ES-I3 (cell line): ENCODE measurements around the gene TXNL4A.
"Not testable (repeated sequence)": the region's sequence is repeated elsewhere in the genome, so short reads cannot be mapped to it uniquely, and the experiment has no call there.

Experiments used
- H3K36me3 ChIP-seq: 2 replicates; pipeline ENCODE4 v1.6.1; 2013; ENCODE audit warnings: mild to moderate bottlenecking, low read length, control low read depth, moderate library complexity; ENCODE audit not compliant: insufficient read depth
- H3K4me1 ChIP-seq: 2 replicates; pipeline ENCODE4 v1.6.1; 2013; ENCODE audit warnings: mild to moderate bottlenecking, control low read depth, low read length; ENCODE audit not compliant: insufficient read depth
- H3K9ac ChIP-seq: 2 replicates; pipeline ENCODE4 v1.6.1; 2013; ENCODE audit warnings: low read depth, mild to moderate bottlenecking, low read length, moderate library complexity
- H3K9me3 ChIP-seq: 2 replicates; pipeline ENCODE4 v1.6.1; 2013; ENCODE audit warnings: mild to moderate bottlenecking, low read length, moderate library complexity; ENCODE audit not compliant: control insufficient read depth, insufficient read depth

TXNL4A gene

DNA sequence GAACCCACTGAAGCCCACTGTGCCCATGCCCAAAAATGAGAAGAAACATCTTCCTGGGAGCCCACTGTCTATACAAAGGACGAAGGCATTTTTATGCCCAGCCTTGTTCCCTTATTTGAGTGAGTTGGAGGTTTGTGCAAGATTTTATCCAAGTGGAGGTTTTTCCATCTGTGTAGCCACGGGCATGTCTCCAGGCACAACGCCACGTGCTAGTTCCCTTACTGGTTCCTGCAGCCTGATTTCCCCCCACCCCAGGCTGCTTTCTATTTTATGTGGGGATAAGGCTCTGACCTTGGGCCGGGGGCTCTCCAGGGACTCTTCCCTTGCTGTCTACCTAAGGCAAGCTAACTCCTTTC is 22.2 kb upstream of the TXNL4A start:
- Histone ChIP-seq H3K9ac (no peak overlapping the region), H3K36me3 (no peaks in the 10 kb centered on the region), H3K4me1 (no peaks in the 10 kb centered on the region), H3K9me3 (peaks cover 5% of the 10 kb centered on the region)

DNA sequence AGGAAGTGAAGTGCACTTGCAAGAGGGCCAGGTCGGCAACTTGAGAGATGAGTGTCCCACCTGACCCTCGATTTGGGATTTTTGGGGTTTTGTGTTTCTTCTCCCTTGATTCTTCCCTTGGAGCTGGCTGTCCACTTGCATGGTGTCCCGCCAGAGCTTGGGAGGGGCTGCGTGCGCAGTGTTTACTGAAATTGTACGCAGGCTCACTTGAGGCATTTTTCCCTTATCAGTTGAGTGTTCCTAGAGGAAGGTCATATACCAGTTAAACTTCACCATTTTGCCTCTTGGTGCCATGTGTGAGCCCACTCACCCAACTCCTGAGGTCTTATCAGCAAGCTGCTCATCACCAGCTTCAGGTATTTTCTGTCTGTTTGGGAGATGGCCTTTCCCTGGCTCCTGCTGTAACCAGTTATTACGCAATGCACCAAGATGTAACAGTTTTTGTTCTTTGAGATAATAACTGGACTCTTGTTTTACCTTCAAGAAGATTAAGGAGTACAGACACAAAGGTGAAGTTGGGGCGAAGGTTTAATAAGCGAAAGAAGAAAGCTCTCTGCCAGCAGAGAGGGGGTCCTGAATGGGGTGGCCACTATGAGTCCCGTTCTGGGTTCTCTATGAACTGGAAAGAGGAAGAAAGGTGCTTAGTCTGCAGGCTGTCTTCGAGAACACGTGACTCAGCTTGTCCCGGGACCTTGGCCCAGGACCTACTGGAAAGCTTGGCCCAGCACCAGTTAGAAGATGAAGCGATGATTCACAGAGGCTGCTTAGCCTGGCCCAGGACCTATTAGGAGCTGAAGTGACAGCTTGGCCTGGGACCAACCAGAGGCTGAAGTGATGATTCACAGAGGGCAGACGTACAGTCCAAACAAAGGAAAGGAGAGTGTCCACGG is 21.5 kb upstream of the TXNL4A start:
- Histone ChIP-seq H3K36me3 (no peaks in the 10 kb centered on the region), H3K9ac (no peak overlapping the region), H3K4me1 (no peaks in the 10 kb centered on the region), H3K9me3 (peaks cover 5% of the 10 kb centered on the region)

DNA sequence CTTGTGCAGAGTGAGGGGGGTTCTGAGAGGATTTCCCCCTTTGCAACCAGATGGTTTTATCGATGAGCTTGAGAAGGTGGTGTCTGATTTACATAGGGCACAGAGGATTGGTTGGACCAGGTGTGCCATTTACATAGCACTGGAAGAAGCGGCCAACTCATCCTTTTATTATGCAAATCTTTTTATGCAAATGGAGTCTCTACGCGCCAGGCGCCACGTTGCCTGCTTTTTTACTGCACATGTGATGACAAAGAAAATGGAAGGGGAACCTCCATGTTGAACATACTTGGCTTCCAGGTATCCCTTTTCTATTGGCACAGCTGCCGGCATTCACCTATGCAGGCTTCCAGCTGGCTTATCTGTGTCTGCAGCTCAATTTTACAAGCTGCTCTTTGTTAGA is 18.4 kb upstream of the TXNL4A start:
- Histone ChIP-seq H3K4me1 (no peaks in the 10 kb centered on the region), H3K9me3 (peaks cover 5% of the 10 kb centered on the region), H3K36me3 (no peaks in the 10 kb centered on the region), H3K9ac (no peak overlapping the region)

DNA sequence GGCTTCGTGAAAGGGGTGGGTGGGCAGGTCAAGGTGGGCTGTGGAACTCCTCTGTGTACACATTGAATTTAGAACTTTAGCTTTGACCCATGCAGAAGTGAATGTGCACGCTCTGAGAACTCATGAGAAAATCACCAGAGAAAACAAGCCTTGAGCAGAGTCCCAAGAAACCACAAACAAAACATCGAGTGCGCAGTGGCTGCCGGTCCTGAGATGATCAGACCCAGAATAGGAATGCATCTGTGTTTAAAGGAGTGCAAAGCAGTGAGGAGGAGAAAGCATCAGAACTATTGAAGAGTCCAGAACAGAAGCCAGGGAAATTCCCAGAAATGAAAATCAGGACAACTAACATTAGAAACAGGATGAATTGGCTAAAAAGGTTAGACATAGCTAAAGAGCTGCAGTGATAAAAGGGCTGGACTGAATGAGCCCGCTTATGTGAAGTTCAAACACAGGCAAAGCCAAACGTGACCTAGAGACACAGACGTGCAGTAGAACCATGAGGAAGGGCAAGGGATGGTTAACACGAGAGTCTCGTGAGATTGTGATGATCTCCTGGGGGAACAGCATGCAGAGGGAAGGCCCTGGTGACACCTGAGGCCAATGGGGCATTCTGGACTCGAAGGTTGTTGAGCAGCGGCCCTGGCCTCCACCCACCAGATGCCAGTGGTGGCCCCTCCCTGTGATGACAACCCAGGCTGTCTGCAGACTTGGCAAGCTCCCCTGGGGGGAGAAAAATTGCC is 16.4 kb upstream of the TXNL4A start:
- Histone ChIP-seq H3K9me3 (peaks cover 13% of the 10 kb centered on the region), H3K4me1 (no peaks in the 10 kb centered on the region), H3K36me3 (no peaks in the 10 kb centered on the region), H3K9ac (no peak overlapping the region)

DNA sequence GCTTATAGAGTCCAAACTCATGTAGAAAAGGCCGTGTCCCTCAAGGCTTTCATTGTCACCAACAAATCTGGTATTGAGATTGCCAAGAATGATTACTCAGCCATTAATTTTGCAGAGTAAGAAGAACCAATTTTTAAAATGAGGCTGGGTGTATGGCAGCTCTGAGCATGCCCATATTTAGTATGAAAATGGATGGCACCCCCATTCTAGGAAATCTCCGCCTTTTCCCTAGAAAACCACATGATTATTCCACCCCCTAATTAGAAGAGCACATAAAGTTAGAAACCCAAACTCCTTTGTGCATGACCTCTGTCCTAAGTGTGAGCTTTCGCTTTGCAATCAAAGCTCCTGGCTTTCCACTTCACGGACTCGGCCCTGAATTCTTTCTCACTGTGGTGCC is 14.1 kb upstream of the TXNL4A start:
- no peak overlapping the region for H3K9ac ChIP-seq
- H3K36me3 ChIP-seq: no peaks in the 10 kb centered on the region
- H3K9me3 ChIP-seq: peaks cover 9% of the 10 kb centered on the region
- H3K4me1 ChIP-seq: no peaks in the 10 kb centered on the region

DNA sequence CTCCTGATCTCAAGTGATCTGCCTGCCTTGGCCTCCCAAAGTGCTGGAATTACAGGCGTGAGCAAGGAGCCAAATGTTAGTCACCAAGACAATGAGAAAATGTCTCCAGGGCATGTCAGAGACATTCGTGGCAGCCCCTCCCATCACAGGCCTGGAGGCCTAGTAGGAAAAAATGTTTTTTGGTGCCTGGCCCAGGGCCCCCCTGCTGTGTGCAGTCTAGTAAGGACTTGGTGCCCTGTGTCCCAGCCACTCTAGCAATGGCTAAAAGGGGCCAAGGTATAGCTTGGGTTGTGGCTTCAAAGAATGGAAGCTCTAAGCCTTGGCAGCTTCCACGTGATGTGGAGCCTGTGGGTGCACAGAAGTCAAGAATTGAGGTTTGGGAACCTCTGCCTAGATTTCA is 12.5 kb upstream of the TXNL4A start:
- H3K9me3 ChIP-seq: peaks cover 9% of the 10 kb centered on the region; the same call in 1 of the 2 replicates
- no peaks in the 10 kb centered on the region for H3K36me3 ChIP-seq
- no peak overlapping the region for H3K9ac ChIP-seq
- no peaks in the 10 kb centered on the region for H3K4me1 ChIP-seq

DNA sequence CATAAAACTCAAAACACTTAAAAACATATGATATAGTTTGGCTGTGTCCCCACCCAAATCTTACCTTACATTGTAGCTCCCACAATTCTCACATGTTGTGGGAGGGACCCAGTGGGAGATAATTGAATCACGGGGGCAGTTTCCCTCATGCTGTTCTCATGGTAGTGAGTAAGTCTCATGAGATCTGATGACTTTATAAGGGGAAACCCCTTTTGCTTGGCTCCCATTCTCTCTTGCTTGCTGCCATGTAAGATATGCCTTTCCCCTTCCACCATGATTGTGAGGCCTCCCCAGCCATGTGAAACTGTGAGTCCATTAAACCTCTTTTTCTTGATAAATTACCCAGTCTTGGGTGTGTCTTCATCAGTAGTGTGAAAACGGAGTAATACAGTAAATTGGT is 11.3 kb upstream of the TXNL4A start:
- H3K9me3 ChIP-seq: peaks cover 11% of the 10 kb centered on the region; the same call in 1 of the 2 replicates
- not testable (repeated sequence) for H3K4me1 ChIP-seq, H3K36me3 ChIP-seq, H3K9ac ChIP-seq

DNA sequence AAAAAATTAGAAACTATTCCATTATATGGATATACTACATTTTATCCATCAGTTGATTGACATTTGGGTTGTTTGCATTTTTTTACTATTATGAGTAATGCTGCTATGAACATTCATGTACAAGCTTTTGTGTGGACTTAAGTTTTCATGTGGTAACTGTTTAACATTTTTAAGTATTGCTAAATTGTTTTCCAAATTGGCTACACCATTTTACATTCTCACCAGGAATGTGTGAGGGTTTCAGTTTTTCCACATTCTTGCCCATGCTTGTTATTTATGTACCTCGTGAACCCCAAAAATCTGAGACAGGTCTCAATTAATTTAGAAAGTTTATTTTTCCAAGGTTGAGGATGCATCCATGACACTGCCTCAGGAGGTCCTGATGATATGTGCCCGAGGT is 3.1 kb upstream of the TXNL4A start:
- no peaks in the 10 kb centered on the region; the same call in none of the 2 replicates for H3K36me3 ChIP-seq
- H3K9ac ChIP-seq: no peak overlapping the region
- peaks cover 7% of the 10 kb centered on the region; the same call in 1 of the 2 replicates for H3K4me1 ChIP-seq
- H3K9me3 ChIP-seq: peaks cover 3% of the 10 kb centered on the region; the same call in 1 of the 2 replicates

DNA sequence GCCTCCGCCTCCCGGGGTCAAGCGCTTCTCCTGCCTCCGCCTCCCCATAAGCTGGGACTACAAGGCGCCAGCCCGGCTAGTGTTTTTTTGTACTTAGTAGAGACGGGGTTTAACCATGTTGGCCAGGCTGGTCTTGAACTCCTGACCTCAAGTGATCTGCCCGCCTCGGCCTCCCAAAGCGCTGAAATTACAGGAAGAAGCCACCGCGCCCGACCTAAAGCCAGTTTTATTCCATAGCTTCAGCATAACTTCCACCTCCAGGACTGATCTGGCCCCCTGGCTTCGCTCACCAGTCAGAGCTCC is 783 bp upstream of the TXNL4A start:
- Histone ChIP-seq H3K4me1 (peaks cover 7% of the 10 kb centered on the region; the same call in 1 of the 2 replicates), H3K9me3 (no peaks in the 10 kb centered on the region), H3K36me3 (peaks cover 4% of the 10 kb centered on the region), H3K9ac (peak overlapping the region; percentile 93; the same call in 1 of the 2 replicates)

DNA sequence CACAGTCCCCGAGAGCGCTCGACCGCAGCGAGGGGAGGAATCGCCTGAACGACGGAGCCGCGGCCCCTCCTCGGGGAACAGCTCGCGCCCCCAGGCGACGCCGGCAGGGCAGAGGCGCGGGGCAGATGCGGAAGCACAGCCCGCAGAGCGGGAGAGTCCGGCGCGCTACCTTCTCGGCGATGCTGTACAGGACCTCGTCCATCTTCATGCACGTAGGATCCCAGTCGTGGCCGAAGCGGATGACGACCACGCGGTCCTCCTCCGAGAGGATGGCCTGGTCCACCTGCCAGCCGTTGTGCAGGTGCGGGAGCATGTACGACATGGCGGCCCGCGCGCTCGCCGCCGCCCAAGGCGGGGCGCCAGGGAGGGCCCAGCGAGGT is 302 bp downstream of the TXNL4A start:
- H3K4me1 ChIP-seq: 0 out of 2 replicates have a peak, but pooled peaks cover 3% of the 10 kb centered on the region
- H3K36me3 ChIP-seq: peaks cover 4% of the 10 kb centered on the region; the same call in 1 of the 2 replicates
- H3K9ac ChIP-seq: peak overlapping the region; percentile 93
- H3K9me3 ChIP-seq: no peaks in the 10 kb centered on the region

DNA sequence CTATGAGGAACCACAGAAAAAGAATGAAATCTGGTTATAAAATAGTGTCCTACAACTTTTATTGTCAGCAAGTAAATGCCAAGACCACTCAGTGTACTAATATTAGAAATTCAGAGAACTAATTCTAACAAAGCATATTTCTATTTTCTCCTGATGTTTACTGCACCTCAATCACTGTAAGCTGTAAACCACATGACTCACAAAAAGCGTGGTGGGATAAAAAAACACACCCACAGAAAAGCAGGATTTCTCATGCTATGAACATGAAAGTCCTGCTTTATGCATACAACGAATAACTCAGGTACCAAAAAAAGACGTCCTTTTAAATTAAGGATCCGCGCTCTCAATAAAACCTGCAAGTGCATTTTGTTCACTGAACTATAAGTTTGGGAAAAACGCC is 797 bp downstream of the TXNL4A start:
- Histone ChIP-seq H3K9me3 (no peaks in the 10 kb centered on the region), H3K9ac (peak overlapping the region; percentile 93), H3K4me1 (0 out of 2 replicates have a peak, but pooled peaks cover 2% of the 10 kb centered on the region), H3K36me3 (peaks cover 5% of the 10 kb centered on the region; the same call in 1 of the 2 replicates)

DNA sequence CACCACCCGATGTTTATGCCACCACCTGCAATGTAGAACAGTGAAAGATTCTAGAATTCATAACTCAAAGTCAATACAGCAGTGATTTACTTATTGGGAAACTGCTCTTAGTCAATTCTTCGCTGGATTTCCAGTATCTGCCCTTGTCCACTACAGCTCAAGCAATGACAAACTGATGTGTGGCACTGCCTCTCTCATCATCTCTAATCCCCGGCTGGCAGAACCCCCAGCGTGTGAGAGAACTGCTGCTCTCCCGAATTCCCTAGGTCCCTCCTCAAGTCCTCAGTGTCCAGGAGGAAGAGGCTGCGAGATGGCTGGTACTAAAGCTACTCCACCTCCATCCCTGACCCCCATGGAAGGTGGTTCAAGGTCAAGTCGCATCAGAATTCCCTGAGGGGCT is 1.6 kb downstream of the TXNL4A start:
- H3K9me3 ChIP-seq: no peaks in the 10 kb centered on the region
- H3K36me3 ChIP-seq: peaks cover 7% of the 10 kb centered on the region; the same call in 1 of the 2 replicates
- no peaks in the 10 kb centered on the region for H3K4me1 ChIP-seq
- peak overlapping the region; percentile 14 for H3K9ac ChIP-seq

DNA sequence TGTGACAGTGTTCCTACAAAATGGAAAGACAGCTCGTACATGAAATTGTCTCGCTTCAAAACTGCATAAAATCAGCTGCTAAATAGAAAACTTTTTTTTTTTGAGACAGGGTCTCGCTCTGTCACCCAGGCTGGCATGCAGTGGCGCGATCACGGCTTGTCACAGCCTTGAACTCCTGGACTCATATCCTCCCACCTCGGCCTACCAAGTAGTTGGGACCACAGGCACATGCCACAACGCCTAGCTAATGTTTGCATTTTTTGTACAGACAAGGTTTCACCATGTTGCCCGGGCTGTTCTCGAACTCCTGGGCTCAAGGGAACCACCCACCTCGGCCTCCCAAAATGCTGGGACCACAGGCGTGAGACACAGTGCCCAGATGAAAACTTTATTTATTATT is 3.2 kb downstream of the TXNL4A start:
- H3K4me1 ChIP-seq: no peaks in the 10 kb centered on the region
- no peak overlapping the region for H3K9ac ChIP-seq
- H3K36me3 ChIP-seq: peaks cover 7% of the 10 kb centered on the region; the same call in 1 of the 2 replicates
- H3K9me3 ChIP-seq: no peaks in the 10 kb centered on the region

DNA sequence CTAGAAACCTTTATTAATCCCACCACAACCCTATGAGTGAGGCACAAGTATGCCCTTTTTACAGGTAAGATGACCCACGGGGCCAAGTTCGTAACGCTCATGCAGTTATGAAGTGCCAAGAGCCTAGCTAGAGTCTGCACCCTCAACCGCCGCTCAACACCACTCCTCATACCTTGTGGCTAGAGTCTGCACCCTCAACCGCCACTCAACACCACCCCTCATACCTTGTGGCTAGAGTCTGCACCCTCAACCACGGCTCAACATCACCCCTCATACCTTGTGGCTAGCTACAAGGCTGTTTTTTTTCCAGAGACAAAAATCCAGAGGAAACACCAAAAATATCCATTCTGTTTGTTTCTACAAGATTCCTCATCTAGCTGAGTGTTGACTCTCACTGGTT is 4.6 kb downstream of the TXNL4A start:
- Histone ChIP-seq H3K9ac (no peak overlapping the region), H3K9me3 (no peaks in the 10 kb centered on the region), H3K36me3 (peaks cover 7% of the 10 kb centered on the region; the same call in 1 of the 2 replicates), H3K4me1 (no peaks in the 10 kb centered on the region)

DNA sequence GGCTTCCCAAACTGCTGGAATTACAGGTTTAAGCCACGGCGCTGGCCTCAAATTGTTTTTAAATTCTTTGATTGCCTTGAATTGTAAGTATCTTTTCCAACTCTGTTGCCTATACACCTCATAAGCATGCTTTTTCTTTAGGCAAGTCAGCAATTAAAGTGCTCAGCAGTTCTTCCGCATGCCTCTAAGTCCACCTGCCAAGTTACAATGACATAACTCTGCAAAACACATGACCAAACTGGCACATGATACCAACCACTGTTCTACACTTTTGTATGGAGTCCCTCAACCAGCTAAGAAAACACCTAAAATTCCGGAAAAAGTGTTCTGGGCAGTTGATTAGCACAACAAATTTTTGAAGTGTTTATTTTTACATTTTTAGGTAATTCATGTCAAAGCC is 5.1 kb downstream of the TXNL4A start:
- Histone ChIP-seq H3K4me1 (no peaks in the 10 kb centered on the region), H3K36me3 (peaks cover 7% of the 10 kb centered on the region; the same call in 1 of the 2 replicates), H3K9ac (no peak overlapping the region), H3K9me3 (no peaks in the 10 kb centered on the region)
